NCI-H226 (cell line): ENCODE data around the gene CNTNAP2.

Experiments
- DNase-seq: peaks from one replicate; pipeline ENCODE4 v3.0.0-alpha.2; 2015

Gene CNTNAP2

GRCh38 chr7:146116521-146117222 lies at the start of gene CNTNAP2:
CNTNAP2 (plus strand) TSS chr7:146116801; CDS start chr7:146116877, 76 bp downstream.
- no peak for DNase-seq

DNA sequence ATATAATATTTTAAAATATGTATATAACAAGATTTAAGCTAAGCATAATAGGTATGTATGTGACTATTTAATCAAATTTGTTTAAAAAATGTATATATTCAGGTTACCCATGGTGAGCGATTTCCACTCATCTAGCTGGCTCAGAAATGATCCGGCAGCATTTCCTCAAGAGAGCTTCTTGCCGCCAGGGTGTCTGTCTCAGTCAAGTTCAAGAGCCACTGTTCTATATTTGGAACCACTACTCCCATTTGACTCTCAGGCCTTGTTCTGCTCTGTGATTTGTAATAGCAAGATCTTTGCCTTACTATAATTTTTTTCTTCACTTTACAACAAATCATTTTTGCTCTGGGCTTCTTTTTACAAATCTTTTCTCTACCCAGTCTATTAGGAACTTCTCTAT lies 48.7 kb upstream of the CNTNAP2 start:
- DNase-seq: no peak

- DNase-seq: no peak
These were observed 42.3 kb upstream of the CNTNAP2 start for GRCh38 chr7:146074195-146074765.

GRCh38 chr7:146076344-146076743 lies 40.3 kb upstream of the CNTNAP2 start:
- DNase-seq: no peak

DNA sequence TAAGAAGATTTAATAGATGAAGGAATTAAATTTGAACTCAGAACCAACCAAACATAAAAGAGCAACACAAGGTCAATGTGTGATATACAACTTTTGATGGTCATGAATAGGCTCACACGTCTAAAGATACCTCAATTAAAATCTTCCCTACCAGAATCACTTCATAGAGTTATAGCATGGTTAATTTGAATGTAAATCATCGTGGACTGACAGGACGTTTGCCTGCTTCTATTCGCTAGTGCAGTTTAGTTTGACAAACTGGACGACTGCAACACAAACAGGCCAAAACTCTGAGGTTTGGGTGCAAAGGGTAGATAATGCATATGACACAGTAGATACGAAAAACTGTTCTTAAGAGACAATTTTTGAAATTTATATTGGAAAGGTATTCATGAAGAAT lies 32.5 kb upstream of the CNTNAP2 start:
- DNase-seq: no peak

- no peak for DNase-seq
These were observed 26.5 kb upstream of the CNTNAP2 start for GRCh38 chr7:146090023-146090645.

GRCh38 chr7:146094356-146094755 lies 22.2 kb upstream of the CNTNAP2 start:
- DNase-seq: no peak

DNA sequence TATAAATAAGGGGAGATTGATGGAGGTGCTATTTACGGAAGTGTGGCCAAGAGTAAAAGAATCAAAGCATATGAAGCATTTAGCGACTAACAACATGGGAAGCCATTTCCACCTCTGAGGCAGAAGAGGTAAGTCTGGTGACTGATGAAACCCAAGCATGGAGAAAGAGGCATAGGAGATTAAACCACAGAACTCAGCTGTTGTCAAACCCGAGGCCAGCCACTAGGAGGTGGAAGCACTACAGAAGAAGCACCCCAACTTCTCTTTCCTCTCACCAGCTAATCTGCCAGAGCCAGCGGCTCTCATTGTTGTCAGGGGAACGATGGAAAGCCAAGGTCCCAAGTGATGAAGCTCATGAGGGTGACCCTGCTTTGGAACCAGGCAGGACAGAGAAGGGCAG lies 19.6 kb upstream of the CNTNAP2 start:
- no peak for DNase-seq

GRCh38 chr7:146106319-146106718 lies 10.3 kb upstream of the CNTNAP2 start:
- no peak for DNase-seq

- DNase-seq: no peak
These were observed 3.8 kb upstream of the CNTNAP2 start for GRCh38 chr7:146112755-146113154.

DNA sequence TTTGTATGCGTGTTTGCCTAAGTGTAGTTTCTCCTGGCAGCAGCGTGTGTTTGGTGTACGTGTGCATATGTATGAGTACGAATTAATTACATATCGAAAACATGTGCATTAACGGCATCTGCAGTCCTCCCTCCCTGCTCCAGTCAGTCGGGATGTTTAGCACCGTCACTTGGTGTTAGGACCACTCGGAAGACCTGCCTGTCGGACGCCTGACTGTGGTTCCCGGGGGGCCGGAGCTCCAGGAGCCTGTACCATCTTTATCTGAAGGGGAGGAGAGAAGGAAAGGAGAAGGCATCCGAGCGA lies 1.1 kb upstream of the CNTNAP2 start:
- DNase-seq: no peak

DNA sequence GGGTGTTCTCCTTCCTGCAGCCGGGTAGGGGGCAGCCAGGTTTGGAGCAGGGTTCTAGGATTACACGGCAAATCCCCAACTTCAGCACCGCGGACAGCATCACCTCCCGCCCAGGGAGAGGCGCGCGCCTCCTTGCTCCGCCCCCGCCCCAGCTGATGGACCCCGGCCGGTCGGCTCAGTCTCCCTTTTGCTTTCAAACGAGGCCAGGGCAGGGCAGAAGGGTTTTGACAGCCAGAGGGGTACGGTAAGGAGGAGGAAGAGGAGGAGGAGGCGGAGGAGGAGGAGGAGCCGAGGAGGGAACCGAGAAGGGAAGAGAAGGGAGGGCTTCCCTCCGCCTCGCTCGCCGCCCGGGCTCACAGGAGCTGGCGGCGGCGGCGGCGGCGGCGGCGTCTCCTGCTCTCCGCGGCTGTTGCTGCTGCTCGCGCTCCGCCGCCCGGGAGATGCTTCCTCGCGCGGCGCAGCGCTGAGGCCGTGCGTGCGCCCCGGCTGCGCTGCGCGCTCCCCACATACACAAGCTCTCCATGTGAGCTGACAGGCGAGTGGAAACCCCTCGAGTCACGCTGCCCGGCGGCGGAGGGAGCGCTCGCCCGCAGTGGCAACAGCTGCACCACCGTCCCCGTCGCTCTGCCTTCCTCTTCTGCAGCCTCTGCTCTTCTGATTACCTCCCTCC lies 615 bp upstream of the CNTNAP2 start:
- no peak for DNase-seq

DNA sequence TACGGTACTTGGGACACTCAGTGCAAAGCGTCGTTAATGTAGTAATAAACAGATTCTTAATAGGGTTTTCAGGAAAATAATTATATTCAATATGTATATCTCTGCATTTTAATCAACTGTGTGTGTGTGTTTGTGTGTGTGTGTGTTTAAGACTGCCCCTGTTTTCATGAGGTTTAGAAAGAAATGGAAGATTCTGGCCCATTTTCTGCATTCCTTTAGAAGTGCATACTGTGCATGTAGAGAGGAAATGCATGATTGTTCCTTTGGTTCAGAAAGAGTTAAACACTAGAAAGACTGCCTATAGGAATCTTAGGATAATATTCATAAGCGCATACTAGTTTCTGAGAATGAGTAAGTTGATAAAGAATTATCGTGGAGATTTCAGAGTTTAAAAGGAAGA lies 975 bp downstream of the CNTNAP2 start:
- no peak for DNase-seq

DNA sequence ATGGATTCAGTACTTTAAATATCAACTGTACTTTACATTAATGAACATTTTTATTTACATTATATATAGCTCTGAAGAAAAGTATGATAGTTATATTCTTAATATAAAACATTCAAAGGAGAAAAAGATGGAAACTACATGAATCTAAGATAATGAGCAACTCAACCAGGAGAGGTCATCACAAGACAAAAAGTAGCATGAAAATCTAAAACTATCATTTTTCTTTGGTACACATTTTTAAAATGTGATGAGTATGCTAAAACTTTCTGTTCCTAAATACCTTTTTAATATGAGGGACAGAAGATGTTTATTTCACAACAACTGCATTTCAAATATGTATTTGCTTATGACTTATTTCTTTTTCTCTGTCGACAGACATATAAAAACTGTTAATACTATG lies 2.4 kb downstream of the CNTNAP2 start:
- DNase-seq: no peak

- DNase-seq: no peak
These were observed 7.1 kb downstream of the CNTNAP2 start for GRCh38 chr7:146123715-146124114.

DNA sequence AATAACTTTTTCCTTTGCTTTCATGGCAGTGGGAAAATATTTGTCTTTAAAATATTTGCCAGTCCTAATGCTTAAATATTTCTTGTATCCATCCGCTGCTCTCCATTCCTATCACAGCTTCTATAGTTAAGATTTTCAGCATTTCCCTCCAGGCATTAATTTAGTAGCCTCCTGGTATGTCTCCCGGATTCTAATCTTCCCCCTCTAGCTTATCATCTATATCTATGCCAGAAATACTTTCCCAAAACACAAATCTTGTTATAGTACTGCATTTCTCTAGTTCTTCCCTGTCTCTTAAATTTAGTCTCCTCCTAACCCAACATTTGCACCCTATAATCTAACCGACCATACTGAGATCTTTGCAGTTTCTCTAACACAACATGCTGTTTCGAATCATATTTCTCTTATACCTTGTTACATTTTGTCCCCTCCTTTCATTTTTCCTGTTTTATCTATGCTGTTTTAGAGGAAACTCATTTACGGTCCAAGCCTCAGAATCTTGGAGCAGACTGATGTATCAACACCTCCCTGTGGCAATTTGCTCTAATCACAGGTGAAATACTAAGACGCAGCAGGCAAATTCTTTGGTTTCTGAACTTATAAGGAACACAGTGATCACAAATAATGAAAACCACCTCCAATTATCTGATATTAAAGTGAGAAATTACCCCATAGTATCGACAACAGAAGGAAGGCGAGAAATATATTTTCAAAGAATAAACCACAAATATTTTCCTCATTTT lies 10.3 kb downstream of the CNTNAP2 start:
- DNase-seq: no peak

GRCh38 chr7:146129296-146129695 lies 12.7 kb downstream of the CNTNAP2 start:
- no peak for DNase-seq

DNA sequence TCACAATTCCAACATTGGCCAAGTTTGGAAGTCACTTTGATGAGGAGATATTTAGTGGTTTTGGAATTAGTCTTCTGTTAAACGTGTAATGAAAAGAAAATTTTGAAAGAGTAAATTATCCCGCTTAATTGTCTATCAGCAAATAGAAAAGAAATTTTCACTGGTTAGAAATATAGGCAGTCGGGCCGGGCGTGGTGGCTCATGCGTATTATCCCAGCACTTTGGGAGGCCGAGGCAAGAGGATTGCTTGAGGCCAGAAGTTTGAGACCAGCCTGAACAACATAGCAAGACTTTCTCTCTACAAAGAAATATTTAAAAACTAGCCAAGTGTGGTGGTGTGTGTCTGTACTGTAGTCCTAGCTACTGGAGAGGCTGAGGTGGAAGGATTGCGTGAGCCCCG lies 13.4 kb downstream of the CNTNAP2 start:
- no peak for DNase-seq

DNA sequence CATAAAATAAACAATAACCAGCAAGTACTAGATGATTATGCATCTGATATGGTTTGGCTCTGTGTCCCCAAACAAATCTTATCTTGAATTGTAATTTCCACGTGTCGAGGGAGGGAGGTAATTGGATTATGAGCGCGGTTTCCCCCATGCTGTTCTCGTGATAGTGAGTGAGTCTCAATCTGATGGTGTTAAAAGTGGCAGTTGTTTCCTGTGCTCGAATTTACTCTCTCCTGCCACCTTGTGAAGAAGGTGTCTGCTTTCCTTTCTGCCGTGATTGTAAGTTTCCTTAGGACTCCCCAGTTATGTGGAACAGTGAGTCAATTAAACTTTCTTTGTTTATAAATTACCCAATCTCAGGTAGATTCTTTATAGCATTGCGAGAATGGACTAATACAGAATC lies 15.1 kb downstream of the CNTNAP2 start:
- no peak for DNase-seq

DNA sequence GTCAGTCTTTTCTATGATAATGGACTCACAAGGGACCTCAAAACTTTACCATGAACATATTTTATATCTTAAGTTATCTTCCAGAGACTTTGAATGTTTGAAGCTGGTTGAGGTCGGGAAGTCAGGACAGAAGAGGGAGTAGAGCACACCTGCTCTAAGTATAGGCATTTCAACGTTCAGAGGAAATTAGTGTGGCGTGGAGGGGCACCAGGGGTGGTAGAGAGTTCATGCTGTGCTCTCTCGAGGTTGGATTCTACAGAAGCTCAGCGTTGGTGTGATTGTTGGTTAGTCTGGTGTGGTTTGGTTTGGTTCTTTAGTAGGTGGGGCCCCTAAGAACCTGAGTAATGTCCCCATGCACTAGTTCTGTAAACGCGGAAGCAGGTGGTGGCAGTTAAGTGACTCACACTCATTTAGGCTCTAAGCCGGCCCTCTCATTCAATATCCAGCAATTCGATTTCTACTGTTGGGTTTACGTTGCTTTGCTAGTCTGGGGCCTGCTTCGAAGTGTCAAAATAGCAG lies 19.8 kb downstream of the CNTNAP2 start:
- DNase-seq: no peak

DNA sequence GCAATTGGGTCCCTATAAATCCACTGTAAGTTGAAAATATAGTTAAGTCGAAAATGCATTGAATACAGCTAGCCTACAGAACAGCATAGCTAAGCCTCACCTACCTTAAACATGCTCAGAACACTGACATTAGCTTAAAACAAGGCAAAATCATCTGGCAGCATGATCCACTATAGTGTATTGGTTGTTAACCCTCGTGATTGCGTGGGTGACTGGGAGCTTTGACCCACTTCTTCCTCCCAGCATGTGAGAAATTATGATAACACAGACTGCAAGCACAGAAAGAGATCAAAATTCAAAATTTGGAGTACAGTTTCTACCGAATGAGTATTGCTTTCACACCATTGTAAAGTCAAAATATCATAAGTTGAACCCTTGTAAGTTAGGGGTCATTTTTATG lies 22.3 kb downstream of the CNTNAP2 start:
- no peak for DNase-seq

GRCh38 chr7:146146831-146147486 lies 30.4 kb downstream of the CNTNAP2 start:
- no peak for DNase-seq

GRCh38 chr7:146150153-146150552 lies 33.6 kb downstream of the CNTNAP2 start:
- no peak for DNase-seq
